GM19395 (cell line): ENCODE measurements around the gene USP13.
"Not testable (repeated sequence)": the region's sequence is repeated elsewhere in the genome, so short reads cannot be mapped to it uniquely, and the experiment has no call there.

Source experiments
- ATAC-seq: cut with Tn5 transposase; IDR thresholded peaks from one replicate; pipeline ENCODE4 v1.9.1; 2021; ENCODE audit warnings: mild to moderate bottlenecking, moderate library complexity; ENCODE audit not compliant: unreplicated experiment

Gene USP13

DNA sequence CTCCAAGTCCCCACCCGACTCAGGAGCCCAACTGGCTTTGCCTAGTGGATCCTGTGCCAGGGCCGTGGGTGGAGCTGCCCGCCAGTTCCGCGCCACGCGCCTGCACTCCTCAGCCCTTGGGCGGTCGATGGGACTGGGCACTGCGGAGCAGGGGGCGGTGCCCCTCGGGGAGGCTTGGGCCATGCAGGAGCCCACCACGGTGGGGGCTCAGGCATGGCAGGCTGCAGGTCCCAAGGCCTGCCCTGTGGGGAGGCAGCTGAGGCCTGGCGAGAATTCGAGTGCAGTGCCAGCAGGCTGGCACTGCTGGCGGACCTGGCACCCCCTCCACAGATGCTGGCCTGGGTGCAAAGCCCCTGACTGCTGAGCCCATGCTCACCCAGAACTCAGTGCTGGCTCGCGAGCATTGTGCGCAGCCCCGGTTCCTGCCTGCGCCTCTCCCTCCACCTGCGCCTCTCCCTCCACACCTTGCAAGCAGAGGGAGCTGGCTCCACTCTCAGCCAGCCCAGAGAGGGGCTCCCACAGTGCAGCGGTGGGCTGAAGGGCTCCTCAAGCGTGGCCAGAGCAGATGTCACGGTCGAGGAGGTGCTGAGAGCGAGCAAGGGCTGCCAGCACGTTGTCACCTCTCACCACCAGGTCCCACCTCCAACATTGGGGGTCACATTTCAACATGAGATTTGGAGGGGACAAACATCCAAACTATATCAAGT, 122.7 kb downstream of the USP13 start:
- ATAC-seq, result no peak

DNA sequence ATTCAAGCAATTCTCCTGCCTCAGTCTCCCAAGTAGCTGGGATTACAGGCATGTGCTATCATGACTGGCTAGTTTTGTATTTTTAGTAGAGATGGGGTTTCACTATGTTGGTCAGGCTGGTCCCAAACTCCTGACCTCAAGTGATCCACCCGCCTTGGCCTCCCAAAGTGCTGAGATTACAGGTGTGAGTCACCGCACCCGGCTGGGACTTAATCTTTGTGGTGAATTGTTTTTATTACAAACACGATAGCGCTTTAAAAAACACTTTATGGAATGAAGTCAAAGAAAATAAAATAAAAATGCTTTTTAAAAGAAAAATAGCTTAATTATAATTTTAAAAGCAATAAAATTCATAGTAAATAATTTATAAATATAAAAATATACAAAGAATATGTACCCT, 130.0 kb downstream of the USP13 start:
- not testable (repeated sequence) for ATAC-seq

DNA sequence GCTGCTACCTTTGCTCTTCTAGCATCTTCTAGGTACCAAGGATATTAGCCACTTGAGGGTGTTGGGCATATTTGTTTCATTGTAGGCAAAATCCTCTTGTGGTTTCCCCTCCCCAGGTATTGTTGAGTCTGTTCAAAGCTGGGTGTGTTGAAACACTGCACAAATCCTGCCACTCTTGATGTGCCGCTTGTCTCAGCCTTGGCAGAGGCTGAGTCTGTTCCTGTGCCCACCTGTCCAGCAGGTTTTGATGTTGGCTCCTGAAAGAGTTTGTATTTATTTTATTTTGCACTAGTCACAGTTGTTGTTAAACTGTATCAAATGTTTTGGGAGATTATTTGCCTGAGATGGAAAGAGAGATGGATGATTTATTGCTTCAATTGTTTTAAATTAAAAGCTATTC, 136.2 kb downstream of the USP13 start:
- no peak for ATAC-seq

DNA sequence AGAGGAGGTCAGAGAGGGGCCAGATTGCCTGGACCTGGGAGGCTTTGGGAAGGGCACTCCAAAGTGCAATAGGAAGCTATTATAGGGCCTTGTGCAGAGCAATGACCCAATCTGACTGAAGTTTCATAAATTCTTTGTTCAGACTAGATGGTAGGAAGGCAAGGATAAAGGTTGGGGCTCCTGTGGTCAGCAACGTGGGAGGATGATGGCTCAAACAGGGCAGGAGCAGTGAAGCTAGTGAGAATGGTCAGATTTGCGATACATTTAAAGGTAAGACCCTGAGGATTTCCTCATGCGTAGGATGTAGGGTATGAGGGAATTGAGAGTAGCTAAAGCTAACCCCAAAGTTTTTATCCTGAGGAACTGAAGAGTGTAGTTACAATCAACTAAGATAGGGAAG, 139.0 kb downstream of the USP13 start:
- ATAC-seq, result no peak

DNA sequence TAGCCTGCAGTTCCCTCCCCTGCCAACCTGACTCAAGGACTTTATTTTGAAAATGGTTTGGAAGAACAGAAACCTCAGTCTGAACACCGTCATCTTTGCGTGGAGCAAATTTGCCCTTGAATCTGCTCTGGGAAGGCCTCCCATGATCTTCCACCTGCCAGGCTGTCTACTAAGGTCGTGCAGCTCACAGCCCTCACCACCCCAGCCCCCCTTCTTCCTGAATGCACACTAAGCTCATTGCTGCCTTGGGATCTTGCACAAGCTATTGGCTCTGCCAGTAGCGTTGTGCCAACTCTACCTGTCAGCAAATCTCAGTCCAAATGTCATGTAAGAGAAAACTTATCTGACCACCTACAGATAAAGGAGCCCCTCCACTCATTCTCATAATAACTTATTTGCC, 141.5 kb downstream of the USP13 start:
- no peak for ATAC-seq

DNA sequence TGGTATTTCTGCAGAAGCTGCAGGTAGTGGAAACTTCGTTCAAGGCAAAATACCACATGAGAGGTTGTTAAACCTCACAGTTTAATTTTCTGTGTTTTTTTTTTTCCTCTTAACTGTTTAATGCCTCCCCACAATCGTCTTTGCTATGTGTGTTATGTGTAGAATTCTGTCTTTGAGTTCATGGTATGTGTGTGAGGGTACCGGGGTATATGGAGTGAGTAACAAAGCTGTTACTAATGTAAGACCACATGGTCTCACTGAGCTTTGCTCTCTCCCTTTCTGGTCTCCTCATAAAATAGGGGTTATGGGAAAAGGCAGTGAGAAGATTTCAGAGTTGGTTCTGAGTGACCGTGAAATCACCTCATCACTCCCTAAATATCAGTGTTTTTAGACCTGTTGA, 143.6 kb downstream of the USP13 start:
- ATAC-seq, result no peak

DNA sequence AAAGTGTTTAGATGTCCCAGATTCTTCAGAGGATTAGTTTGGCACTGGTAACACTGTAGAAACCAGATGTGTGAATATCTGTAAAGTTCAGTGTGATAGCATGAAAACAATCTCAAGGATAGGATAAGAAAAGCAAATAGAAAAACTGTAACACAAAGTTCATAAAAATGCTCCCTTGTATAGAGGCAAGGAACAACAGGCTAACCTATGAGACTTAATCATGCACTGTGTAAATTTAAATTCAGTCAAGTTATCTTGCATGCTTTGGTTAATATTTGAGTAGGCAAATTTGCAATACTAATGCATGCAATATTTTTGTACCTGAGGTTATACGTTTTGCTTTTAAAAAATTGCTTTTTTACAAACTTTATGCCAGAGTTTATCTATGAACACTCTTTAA, 144.4 kb downstream of the USP13 start:
- ATAC-seq, result no peak

DNA sequence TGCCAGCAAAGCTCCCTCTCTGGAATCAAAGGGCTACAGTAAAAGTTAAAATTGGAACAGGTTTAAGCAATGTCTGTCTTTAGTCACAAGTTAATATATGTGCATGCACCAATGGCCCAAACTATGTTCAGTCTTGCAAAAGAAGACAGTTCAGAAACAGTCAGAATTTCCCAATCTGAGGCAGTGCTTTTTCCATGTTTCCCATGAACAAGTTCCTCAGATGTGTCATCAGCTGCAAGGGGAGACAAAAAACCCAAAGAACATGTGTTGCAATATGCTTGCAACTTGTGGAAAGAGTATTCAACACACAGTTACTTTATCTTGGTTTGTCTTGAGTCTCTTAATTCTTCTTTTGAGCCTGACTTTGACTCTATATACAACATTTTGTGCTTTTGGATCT, 148.4 kb downstream of the USP13 start:
- ATAC-seq, result no peak

DNA sequence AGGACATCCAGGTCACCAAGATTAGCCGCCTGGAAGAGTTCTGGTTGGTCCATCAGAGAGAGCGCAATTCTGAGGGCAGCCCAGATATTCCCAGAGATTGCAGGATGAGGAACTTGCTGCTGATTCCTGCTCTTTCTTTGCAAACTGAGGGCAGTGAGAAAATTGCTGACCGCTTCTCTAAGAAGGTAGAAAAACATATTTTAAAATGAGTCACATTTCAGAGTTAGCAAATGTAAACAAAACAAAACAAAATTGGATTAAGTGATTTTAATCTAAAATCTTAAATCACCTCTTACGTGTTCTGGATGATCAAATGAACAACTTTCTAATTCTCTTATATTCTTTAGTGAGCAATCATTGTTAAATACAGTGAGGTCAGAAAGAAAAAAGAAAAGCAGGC, 149.0 kb downstream of the USP13 start:
- no peak for ATAC-seq

DNA sequence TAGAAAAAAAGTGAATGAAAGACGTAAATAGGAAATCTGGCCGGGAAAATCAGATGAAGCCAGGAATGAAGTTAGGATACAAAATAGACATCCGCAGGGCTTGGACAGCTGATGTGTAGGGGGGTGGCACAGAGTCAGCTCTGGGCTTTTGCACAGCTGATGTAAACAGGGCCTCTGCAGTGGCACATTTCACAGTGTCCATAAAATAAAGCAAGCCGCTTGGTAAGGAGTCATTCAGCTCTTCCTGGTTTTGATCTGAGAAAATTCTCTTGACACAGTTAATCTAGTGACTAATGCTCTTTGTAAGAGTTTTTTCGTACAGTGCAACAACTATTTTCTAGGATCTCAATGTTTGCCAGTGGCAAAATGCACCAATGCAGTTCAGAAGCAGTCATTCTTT, 153.3 kb downstream of the USP13 start:
- no peak for ATAC-seq

DNA sequence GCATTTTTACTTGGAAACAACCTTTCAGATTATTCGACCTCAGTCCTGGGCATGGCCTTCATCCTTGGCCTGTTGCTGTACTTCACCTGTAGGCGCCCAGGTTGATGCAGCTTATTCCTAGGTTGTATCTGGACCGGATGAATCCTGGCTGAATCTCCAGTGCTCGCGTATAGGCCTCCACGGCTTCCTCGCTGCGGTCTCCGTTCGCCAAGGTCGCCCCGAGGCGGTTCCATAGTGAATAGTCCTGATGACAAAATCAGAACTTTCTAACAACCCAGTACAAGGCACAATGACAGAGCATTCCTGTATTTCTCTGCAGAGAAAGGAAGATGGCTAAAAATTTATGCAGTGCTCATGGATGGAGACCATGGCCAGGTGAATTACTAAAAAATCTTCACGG, 154.7 kb downstream of the USP13 start:
- no peak for ATAC-seq

DNA sequence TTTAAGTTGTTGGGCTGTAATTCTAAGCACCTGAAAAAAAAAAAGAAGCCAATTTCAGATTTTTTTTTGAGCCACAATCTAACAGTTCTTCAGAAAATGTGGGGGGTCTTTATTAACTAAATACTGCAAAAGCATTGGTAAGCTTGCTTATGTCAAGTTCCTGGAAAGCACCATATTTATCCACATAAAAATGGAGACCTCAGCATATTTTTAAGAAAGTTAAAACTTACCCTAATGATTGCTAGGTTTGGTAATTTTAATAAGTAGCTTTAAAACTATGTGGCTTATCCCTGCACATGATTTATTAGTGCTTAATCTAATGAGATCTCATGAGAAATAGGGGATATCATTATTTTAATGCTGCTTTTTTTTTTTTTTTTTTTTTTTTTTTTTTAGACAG, 156.8 kb downstream of the USP13 start:
- ATAC-seq, result no peak

DNA sequence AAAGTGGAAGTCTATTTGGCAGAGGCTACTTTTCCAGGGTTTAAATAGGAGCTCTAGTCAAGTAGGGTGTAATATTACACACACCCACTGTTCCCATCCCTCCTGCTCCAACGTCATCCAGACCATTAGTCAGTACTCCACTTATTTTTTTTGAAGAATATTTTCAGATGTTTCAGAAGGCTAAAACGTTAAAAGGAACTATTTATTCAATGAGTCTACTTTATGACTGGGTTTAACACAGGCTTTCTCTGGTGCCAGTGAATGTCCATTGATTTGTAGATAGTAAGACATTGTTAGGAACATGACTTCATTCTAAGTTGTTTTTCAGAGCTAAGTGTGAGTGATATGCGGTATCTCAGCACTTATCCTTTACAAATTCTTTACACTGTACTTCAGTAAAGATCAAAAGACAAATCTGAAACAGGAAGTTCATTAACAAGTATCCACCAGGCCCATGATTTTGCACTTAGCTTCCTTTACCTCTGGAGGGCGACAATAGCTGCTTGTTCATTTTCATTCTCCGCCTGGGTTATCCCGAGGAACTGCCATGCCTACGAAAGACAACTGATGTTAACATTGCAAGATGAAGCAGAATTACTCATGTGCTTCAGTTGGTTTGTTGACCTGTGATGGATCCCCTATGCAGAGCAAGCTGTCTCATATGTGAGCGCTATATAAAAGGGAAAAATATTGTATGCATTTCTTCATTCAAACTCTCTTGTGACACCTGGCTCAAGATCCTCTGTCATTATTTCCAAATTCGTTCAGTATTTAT, 158.7 kb downstream of the USP13 start:
- peak; percentile 91 for ATAC-seq

DNA sequence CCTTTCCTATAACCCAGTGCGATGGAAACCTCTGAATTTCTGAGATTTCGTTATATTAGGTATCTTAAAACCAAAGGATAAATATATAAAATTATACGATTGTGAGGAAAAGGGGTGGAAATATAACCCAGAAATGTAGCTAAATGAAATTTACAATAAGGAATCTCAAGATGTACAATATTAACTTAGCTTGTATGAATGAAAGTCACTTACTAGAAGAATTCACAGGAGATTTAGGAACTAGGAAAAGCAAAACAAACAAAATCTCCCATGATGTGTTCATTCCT, 159.2 kb downstream of the USP13 start:
- no peak for ATAC-seq

DNA sequence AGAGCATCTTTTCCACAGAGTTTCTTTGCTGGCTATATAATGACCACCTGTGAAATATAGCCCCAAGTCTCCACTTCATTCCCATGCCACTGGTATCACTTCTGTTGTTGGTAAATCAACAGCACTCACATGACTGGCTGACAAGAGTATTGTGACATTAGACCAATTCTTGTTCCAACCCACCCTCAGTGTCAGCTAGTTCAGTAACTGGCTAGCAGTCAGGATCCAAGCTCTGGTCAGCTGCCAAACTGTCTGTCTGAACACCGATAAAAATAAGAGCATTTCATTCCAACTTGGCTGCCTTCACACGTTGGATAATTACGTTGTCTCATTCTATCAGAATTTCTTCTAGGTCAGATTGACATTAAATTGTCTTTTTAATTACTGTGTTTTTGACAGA, 166.5 kb downstream of the USP13 start:
- no peak for ATAC-seq

DNA sequence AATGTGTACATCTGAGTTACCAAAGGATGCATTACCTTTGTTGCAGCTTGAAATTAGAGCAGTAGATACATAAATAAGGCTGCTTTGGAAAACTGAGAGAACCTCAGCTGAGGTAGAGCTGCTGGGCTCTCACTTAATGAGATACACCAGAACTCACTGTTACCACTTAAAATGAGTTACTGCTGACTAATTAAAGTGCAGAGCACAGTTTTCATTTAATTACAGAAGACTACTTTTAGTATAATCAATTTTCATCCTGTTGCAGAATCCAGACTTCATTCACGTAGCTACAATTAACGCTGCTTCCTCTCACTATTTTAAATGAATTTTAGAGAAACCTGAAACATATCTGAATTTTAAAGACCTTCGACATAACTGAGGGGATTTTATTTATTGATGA, 169.5 kb downstream of the USP13 start:
- no peak for ATAC-seq

DNA sequence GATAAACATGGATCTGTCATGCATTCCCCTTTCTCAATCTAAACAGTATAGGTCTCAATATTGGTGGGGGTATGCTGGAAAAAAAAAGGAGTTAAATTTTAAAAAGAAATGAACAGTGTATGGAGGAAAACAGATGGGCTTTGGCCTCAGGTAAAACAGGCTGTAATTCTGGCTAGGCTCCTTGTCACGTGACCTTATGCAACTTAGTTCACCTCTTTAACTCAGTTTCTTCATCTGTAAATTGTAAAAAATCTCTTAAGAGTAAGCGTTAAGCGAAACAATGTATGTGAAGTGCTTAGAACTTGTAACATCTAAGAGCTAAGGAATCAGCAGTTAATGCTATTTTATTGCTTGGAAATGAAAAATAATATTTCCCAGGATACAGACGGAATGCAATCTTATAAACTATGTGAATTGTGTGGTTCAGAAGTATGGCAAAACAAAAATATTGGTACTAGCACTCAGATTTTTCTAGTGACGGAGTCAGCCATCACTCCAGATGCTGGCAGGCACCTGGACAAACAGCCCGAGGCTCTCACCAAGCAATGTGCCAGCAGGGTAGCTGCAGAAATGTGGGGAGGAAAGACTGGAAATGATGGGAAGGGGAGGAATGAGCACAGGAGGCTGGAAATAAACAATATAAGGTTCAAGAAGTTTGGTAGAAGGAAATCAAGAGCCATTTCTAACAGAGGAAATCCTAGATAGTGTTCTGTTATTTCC, 172.8 kb downstream of the USP13 start:
- ATAC-seq, result no peak

DNA sequence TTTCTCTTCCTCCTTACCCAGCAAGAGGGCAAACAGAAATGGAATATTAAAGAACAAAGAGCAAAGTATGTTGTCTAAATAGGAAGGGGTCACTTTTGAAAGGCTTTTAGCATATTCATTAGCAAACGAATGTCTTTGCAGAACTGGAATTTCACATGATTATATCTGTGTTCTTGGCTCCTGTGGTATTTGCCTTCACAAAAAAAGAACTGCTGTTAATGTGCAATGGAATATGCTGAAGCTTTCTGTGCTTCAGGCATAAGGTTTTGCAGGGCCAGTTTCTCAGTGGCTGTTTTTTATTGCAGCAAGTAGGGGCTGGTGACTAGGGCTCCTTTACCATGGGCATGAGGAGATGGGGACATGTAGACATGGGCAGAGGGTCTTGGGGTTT, 173.4 kb downstream of the USP13 start:
- ATAC-seq, result no peak

DNA sequence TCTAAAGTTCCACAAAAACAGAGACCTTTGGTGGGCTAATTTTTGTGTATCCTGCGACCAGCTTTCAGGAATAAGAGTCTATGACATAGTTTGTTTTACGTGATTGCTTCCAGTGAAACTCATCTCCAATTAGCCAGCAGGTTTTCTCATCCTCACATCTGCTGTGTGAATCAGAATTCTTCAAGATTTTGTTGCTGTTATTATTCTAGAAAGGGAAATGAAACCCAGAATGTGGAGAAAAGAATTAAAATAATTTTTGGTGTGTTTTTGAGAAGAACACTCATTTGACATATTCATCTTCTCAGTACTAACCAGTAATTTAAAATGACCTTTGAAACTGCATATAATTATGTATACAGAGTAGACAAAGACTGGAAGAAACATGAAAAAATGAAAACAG, 175.9 kb downstream of the USP13 start:
- ATAC-seq, result no peak

DNA sequence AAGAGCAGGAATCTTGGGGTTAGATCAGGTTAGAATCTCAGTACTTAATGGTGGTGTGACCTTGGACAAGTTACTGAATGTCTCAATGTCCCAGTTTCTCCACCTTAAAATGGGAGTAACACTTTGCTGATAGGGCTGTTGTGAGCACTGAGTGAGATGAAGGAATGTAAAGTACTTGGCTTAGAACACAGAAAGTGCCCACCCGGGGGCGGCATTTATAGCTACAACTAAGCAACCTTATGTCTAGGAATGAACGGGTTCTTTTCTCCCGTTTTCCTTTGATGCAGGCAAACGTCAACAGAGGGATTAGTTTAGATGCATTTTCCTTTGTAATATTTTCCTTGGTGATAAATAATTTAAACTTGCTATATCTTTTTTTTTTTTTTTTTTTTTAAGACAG, 176.6 kb downstream of the USP13 start:
- ATAC-seq, result no peak

DNA sequence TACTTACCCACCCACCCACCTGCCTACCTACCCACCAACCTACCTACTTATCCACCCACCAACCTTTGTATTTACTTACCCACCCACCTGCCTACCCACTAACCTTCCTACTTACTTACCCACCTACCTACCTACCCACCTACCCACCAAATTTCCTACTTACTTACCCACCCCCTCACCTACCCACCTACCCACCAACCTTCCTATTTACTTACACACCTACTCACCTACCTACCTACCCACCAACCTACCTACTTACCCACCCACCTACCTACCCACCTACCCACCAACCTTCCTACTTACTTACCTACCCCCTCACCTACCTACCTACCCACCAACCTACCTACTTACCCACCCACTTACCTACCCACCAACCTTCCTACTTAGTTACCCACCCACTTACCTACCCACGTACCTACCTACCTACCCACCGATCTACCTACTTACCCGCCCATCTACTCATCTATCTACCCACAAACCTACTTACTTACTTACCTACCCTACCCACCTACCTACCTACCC, 179.6 kb downstream of the USP13 start:
- no peak for ATAC-seq

DNA sequence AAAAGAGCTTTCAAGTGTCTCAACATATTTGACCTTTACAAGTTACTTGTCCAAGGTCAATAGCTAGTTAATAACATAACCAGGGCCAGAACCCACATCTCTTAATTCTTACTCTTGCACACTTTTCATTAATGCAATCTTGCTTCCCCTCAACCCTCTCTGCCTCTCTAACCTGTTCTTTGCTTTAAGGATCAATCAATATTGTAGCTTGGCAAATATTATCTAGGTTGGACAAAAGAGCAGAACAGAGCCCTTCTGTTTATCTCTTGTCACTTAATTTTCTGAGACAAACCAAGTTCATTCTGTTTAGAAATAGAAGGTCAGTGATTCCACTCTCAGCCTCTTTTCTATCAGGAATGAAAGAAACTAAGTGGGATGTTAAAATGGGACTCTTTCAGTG, 180.5 kb downstream of the USP13 start:
- ATAC-seq, result no peak
